Measurements from ENCODE around the gene CPSF4L.

The CPSF4L gene

DNA sequence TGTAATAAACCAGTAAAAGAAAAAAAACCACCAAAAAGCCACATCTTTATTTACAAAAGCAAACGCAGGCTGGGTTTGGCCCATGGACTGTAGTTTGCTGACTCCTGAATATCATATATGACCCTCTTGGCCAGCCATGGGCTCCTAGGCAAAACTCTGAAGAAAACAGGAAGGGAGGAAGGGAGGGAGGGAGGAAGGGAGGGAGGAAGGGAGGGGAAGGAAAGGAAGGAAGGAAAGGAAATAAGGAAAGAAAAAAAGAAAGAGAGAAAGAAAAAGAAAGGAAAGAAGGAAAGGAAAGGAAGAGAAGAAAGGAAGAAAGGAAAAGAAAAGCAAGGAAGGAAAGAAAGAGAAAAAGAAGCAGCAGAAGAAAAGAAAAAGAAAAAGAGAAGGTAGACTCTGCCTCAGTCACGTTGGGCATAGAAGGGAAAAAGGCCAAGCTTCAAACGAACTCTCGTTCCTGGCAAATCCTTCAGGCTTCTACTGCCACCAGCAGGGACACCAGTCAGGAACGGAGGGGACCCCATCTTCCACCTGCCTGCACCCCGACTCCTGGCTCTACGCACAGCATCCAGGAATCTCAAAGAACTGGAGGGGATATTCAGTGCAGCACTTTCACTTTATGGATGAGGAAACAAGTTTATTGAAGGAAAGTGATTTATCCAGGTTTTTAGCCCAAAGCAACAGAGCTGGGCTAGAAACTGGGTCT, 28.0 kb upstream of the CPSF4L start:
- no peak for DNase-seq

DNA sequence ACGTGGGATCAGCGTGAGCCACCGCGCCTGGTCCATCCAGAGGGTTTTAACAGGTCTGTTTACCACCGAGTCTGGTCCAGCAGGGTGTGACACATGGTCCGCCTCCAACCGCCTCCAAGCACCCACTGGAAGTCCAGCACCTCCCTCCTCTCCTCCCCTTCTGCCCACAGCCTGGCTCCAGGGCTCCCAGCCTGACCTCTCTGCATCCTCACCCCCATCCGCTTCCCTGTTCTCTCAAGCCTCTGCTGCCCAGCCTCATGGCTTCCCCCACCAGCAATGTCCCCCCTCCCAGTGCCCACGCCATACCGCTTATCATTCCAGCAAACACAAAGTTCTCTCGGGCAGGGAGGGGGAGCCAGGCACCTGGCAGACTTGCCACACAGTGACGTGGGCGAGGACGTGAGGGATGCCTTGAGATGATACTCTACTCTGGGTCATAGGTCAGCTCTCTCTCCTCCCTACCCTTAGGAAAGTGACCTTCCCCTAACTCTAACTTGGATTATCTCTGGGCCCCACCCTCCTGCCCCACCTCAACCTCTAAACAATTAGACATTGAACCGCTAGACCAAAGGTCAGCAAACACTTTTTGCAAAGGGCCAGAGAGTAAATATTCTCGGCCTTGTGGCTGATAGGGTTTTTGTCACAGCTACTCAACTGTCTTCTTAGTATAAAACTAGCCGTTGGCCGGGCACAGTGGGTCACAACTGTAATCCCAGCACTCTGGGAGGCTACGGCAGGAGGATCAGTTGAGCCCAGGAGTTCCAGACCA, 27.0 kb upstream of the CPSF4L start:
- DNase-seq = no peak

DNA sequence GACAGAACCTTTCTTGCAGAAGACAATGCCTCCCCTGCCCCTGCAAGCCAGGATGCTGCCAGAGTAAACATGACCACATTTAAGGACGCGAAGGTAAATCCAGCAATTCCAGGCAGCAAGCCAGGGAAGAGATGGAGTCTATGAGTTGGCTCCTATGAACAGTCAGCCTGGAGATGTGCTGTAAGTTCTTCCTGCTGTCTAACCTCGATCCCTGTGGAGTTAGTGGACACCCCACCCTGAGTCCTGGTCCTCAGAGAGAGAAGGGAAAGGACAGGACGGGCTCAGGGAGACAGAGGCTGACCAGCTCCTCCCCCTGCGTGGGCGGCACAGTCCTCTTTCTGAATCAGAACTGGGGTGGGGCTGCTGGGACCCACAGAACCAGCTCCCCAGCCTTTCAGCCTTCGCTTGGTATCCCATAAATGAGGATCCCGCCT, 25.2 kb upstream of the CPSF4L start:
- DNase-seq = no peak

DNA sequence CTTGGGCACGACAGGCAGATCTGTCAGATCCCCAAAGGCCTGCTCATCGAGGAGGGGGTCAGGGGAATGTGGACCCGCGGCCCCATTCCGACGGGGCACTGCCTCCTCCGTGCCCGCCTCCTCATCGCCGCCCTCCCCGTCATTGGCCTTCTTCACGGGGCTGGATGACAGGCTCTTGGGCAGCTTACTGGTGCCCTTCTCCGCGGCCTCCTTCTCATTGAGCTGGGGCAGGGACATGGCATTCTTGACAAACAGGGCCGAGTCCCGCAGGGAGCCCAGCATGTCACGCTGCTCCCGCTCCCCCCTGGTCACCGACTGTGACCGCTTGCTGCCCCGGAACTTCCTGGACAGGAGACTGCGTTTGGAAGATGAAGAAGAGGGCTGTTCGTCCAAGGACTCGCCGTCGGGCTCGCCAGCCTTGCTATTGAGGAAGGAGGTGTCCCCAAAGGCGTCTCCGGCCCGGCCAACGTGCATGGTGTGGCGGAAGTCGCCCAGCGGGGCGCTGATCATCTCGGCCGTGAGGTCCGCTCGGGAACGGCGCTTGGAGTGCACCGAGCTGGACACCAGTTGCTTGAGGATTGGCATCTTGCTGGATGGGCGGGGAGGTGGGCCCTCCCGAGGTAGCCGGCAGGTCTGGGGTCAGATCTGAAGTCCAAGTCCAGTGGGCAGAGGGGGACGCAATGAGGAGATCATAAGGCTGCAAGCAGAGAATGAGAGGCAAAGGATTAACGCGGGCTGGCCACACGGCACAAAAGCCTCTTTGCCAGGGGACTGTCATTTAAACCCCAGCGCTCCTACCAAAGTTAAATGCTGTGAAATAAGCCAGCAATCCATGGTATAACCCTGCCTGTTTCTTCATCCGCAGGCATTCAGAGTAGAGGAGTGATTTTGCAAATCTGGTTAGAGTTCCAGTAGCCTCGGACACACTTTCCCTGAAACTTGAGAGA, 24.5 kb upstream of the CPSF4L start:
- DNase-seq = no peak

DNA sequence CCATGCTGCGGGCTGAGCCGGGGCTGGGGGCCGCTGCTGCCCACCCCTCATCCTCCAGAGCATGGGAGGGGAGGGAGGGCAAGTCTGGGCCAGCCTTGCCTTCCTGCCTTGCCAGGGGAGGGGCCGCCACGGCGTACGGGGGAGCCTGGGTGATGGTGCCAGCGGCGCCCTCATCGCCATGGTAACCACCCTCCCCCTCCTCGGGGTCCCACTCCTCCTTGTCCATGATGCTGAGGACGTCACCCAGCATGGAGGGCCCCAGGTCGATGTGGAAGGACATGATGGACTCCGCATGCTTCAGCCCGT, 23.9 kb upstream of the CPSF4L start:
- no peak for DNase-seq

DNA sequence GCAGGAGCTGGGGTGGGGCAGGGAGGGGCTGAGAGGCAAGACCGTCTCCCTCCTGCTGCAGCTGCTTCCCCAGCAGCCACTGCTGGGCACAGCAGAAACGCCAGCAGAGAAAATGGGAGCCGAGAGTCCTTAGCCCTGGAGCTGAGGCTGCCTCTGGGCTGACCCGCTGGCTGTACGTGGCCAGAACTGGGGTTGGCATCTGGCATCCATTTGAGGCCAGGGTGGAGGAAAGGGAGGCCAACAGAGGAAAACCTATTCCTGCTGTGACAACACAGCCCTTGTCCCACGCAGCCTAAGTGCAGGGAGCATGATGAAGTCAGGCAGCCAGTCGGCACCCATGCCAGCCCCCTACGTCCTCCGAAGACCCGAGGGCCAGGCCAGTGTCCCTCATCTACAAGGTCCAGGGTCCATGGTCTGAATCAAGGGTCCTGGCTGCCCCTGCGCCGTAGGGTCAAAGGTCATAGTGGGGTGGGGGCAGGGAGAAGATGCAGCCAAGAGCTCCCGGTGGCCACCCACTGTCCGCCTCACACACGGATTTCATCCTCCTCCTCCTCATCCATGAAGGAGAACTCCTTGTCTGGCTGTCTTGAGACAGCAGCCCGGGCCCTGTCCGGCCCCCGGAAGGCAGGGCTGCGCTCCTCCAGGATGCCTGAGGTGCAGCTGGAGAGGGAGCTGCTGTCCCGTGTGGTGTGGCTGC, 23.4 kb upstream of the CPSF4L start:
- no peak for DNase-seq

DNA sequence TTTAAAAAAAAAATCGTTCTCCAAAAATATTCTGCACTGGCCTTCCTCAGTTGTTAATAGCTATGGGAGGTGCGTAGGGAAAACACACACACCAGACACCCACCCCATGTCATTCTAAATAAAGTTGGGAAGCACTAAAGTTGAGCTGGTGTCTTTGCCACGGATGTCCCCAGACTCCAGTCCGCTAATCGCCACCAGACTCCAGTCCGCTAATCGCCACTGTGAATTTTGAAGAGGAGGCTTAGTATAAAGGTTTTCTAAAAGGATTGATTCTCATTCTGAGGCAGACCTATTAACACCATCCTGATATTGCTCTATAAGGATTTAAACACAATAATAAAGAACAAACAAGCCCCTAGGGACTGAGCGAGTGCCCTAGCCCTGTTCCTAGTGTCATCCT, 22.7 kb upstream of the CPSF4L start:
- no peak for DNase-seq

DNA sequence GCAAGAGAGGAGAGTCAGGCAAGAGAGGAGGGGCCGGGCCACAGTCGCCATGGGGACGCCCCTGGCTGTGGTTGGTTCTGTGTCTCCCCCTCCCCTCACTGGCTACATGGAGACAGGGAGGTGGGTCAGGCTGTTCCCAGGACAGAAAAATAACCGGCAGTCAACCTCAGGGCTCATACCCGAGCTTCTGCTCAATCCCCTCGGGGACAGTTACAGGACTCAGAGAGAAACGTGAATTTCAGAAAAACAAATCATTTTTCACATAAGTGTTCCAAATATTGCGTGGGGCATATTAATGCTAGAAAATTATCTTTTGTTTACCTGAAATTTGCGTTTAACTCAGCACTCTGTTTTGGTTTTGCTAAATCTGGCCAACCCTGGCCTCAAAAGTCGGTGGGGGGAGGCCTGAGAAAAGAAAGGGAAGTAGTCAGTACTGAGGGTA, 22.2 kb upstream of the CPSF4L start:
- DNase-seq = no peak

DNA sequence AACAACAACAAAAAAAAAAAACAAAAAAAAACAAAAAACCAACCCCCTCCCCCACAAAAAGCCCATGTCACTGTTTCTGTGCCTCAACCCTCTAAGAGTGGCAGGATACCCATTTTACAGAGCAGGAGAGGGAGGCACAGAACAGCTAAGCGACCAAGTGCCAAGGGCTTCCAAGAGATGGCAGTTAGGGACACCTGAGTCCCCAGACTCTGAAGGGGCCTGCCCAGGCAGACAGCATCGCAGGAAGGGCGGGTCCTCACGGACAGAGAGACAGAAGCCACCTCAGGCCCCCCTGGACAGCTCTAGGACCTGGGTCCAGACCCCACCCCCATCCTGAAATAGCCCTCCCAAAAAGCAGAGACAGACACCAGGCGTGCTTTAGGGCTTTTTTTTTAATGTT, 21.6 kb upstream of the CPSF4L start:
- no peak for DNase-seq

DNA sequence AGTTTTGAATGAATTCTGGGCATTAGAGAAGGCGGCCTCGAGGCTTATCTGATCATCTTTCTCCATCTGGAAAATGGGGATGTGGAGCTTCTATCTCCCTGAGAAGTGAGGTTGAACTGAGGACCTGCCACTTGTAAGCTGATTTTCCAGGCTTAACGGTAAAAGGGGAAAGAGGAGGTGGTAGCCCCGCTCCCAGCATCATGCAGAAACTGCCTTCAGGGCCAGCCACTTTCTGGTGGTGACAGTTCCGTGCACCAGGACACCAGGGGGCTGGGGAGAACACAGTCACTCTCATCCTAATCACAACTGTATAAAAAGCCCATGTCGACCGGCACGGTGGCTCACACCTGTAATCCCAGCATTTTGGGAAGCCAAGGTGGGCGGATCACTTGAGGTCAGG, 20.9 kb upstream of the CPSF4L start:
- DNase-seq = no peak

DNA sequence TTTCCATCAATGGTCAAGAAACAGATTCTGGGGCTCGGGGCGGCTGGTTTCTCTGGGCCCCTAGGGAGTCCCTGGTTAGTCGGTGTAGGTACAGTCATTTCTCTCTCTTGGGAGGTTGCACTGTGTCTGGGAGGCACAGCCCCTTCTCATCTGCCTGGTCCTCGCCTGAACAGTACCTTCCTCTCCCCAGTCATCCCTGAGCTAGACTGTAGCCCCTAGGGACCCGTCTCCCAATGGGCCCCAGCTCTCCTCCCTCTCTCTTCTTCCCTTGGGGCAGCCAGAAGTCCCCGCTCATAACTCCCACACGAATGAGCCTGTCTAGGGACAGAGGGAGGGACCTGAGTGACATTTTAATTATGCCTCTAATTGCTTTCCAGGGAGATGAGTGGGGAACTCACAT, 20.2 kb upstream of the CPSF4L start:
- no peak for DNase-seq

DNA sequence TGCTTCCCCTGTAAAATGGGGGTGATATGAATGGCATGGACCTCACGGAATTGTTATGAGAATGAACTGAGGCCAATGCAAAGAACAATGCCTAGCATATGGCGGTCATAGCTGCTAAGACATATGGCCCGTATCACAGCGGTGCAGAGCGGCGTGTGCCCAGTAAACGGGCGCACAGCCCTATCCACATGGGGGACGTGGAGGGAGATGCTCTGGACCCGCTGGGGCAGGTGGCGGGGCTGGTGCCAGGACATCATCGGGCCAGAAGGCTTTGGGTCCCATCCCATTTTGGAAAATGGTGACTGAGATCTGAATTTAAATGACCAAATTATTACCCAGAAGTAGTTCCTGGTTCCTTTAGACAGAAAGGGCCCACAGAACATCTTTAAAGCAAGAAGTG, 18.5 kb upstream of the CPSF4L start:
- no peak for DNase-seq

DNA sequence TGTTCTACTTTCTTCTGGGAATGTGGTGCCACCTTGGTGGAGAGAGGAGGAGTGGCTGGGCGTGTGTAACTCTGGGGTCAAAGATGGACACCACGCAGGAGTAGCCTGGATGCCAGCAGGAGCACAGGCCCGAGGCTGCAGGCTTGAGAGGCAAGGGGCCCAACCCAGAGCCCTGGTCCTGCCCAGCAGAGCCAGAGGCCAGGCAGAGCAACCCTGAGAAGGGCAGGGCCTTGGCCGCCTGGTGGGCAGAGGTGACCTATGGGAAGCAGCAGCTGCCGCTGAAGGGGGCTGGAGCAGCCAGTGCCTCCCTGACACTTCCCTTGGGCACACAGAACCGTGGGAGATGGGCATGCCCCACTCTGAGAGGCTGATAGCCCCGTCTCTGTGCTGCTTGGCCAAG, 18.0 kb upstream of the CPSF4L start:
- no peak for DNase-seq

DNA sequence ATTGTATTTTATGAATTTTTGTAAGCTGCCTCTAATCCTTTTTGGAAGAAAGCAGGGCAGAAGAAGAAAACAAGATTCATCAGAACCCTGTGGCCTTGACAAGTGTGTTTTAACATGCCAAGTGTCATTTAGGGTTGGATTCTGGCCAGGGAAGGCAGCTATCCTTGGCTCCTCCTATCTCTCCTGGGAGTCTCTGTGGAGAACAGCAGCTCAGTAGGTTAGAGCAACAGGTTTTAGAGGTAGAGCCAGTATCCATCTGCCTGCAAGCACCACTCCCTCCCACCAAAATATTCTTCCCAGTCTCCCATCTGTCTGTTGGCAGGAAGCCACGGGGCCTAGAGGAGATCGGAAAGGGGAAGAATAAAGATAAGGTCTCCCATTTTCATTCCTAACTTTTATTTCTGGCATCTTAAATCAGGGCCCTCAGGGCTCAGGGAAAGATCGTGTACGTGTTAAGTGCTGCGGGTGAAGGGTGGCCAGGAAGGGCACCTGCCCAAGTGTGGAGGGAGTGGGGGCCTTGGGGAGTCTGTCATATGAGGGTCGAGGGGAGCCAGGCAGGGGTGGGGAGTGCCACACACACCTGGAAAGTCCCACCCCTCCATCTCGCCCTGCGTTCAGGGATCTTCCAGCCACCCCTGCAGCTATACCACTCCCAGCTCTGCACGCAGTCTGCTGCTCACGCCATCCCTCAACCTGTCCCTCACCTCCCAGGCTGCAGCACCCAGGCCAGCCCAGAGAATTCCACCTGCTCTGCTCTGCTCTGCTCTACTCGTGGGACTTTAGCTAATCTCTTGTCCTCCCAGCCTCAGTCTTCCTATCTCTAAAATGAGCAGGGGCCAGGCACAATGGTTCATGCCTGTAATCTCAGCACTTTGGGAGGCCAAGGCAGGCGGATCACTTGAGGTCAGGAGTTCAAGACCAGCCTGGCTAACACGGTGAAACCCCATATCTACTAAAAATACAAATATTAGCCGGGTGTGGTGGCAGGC, 17.1 kb upstream of the CPSF4L start:
- no peak for DNase-seq

DNA sequence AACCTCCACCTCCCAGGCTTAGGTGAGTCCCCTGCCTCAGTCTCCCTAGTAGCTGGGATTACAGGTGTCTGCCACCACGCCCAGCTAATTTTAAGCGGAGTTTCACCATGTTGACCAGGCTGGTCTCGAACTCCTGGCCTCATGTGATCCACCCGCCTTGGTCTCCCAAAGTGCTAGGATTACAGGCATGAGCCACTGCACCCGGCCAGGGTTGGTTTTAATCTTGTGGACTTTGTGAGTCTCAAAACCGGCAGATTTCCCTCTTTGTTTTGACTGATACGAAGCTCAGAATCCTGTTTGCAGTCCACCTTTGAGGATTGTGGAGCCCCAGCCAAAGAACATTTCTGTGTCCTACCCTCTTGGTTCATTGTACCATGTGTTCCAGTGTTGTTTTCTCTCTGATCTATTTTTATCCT, 16.4 kb upstream of the CPSF4L start:
- no peak for DNase-seq

DNA sequence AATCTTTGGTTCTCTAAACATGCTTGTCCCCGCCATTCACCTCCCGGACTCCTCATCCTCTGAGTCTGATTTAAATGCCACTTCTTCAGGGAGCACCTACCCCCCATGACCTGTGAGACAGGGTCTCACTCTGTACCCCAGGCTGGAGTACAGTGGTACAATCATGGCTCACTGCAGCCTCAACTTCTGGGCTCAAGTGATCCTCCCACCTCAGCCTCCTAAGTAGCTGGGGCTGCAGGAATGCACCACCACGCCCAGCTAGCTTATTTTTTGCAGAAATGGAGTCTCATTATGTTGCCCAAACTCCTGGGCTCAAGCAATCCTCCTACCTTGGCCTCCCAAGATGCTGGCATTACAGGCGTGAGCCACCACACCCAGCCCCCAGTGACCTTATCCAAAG, 12.8 kb upstream of the CPSF4L start:
- no peak for DNase-seq

DNA sequence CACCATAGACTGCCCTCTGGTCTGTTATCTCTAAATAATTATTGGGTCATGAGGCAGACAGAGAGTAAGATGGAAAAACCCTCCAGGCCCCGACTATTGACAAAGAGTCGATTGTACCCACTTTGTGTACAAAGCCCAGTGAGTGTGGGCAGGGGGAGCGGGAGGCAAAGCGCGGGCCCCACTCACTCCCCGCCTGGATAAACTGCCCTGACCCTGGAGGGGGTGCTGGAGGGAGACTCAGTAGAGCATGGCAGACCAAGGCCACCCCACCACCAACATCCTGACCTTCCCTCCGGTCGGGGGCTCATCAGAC, 11.2 kb upstream of the CPSF4L start:
- DNase-seq = no peak

DNA sequence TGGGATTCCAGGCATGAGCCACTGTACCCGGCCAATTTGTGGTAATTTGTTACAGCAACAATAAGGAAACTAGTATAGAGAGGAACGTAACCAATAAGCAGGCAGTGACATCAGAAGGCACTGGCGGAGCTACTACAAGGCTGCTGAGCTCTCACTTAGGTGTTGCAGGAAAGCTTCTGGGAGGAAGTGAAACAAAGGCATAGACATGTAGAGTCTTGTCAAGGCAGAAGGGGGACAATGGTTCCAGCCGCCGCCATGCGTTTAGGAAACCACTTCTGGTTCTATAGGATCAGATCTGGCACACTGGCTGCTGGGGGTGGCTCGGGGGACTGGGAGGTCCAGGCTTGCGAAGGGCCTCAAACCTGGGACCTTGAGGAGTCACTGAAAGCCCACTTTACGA, 9.4 kb upstream of the CPSF4L start:
- DNase-seq = no peak

DNA sequence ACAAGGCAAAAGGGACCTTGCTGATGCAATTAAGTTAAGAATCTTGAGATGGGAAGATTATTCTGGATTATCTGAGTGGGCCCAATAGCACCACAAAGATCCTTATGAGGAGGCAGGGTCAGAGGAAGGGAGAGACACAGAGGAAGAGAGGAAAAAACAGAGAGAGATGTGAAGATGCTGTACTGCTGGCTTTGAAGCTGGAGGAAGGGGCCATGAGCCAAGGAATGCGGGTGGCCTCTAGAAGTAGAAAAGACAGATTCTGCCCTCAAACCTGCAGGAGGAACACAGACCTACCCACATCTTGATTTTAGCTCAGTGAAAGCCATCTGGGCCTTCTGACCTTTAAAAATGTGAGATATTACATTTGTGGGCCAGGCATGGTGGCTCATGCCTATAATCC, 8.1 kb upstream of the CPSF4L start:
- no peak for DNase-seq

DNA sequence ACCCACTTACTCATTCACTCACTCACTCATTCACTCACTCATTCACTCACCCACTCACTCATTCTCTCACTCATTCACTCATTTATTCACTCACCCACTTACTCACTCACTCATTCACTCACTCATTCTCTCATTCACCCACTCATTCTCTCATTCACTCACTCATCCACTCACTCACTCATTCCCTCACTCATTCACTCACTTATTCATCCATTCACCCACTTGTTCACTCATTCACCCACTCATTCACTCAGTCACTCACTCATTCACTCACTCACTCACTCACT, 7.6 kb upstream of the CPSF4L start:
- DNase-seq = no peak

DNA sequence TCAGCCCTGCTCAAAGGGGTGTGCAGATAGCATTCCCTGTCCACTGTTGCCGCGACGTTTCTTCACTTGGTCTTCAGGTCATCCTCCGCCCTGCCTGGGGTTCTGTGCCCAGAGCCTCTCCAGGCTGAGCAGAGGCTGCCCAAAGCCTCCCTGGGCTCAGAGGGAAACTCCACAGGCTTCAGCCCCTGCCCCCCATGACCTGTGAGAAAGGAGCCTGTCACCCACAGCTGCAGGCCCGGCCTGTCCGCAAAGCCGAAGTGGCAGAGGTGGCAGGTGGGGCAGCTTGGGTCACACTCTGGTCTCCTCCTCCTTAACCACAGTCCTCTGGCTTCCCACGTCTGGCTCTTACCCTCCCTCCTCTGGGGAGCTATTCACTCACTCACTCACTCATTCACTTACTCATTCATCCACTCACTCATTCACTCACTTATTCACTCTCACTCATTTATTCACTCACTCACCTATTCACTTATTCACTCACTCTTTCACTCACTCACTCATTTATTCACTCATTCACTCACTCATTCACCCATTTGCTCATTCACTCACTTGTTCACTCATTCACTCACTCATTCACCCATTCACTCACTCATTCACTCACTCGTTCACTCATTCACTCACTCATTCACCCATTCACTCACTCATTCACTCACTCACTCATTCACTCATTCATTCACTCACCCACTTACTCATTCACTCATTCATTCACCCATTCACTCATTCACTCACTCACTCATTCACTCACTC, 7.1 kb upstream of the CPSF4L start:
- DNase-seq = no peak

Measured in 8988T (cell line).